Erythroblast (primary cell): ENCODE data around the gene ZNF407.

Experiments used
- GATA1 ChIP-seq: IDR thresholded peaks from 2 replicates; pipeline ENCODE4 v1.6.1; 2011; ENCODE audit warnings: low read depth, mild to moderate bottlenecking, control low read depth, low read length, moderate library complexity
- POLR2A ChIP-seq: IDR thresholded peaks from 2 replicates; pipeline ENCODE4 v1.6.1; 2011; ENCODE audit warnings: mild to moderate bottlenecking, low read length

- TF ChIP-seq GATA1 = no peak
- TF ChIP-seq POLR2A = no peak
Observed at GRCh38 chr18:75063615-75064512, 466.2 kb downstream of the ZNF407 start.
